ENCODE measurements around the gene CDC42SE1. TPM values are rescaled to one million over a fixed set of nuclear protein-coding genes. Genes with fewer than 3 reads are reported as not detected.
A peak's percentile ranks its signal among the peaks of the same experiment; 100 is the strongest.

The CDC42SE1 gene
- total RNA-seq, 1 experiment from 2014 or later: 76.3 TPM

DNA sequence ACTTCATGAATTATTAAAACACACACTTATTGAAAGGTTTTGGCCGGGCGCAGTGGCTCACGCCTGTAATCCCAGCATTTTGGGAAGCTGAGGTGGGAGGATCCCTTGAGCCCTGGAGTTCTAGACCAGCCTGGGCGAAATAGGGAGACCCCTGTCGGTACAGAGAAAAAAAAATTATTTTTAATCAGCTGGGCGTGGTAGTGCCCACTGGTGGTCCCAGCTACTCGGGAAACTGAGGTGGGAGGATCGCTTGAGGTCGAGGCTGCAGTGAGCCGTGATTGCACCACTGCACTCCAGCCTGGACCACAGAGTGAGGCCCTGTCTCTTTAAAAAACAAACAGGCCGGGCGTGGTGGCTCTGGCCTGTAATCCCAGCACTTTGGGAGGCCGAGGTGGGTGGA is 12.8 kb upstream of the CDC42SE1 start:
- peaks cover under 1% of the 10 kb centered on the region; the same call in 1 of the 2 replicates for H3K36me3 Mint-ChIP-seq
- no peaks in the 10 kb centered on the region for H3K9me3 Mint-ChIP-seq
- no peak for TF ChIP-seq ESRRA (CRISPR knock-in tag; IDR thresholded peaks at IDR 0.05; ENCODE audit: borderline replicate concordance)
- POLR2A ChIA-PET: interaction anchor here (0.6 to 1.6 kb wide), 4 partner anchors 10 to 76 kb away, joined by 3 to 13 read pairs (median 4); partner anchors contain the start of genes C1orf56, CDC42SE1 and MLLT11
- ATAC-seq (0 out of 2 replicates have a peak, but pooled peaks have one; percentile 3), DNase-seq (ENCODE audit: low spot score) (peak; percentile 16)
- CTCF ChIA-PET: interaction anchor here (0.5 to 3.0 kb wide), 18 partner anchors 12 to 179 kb away, joined by 3 to 39 read pairs (median 8); partner anchors contain the start of genes C1orf56, CDC42SE1, MINDY1 and MLLT11
- no peaks in the 10 kb centered on the region for H3K27me3 Mint-ChIP-seq (ENCODE audit: low read depth)
- H3K4me3 Mint-ChIP-seq: no peak overlapping the region
- peak overlapping the region; percentile 90; the same call in 1 of the 2 replicates for H3K27ac Mint-ChIP-seq
- peaks cover 10% of the 10 kb centered on the region for H3K4me1 Mint-ChIP-seq

DNA sequence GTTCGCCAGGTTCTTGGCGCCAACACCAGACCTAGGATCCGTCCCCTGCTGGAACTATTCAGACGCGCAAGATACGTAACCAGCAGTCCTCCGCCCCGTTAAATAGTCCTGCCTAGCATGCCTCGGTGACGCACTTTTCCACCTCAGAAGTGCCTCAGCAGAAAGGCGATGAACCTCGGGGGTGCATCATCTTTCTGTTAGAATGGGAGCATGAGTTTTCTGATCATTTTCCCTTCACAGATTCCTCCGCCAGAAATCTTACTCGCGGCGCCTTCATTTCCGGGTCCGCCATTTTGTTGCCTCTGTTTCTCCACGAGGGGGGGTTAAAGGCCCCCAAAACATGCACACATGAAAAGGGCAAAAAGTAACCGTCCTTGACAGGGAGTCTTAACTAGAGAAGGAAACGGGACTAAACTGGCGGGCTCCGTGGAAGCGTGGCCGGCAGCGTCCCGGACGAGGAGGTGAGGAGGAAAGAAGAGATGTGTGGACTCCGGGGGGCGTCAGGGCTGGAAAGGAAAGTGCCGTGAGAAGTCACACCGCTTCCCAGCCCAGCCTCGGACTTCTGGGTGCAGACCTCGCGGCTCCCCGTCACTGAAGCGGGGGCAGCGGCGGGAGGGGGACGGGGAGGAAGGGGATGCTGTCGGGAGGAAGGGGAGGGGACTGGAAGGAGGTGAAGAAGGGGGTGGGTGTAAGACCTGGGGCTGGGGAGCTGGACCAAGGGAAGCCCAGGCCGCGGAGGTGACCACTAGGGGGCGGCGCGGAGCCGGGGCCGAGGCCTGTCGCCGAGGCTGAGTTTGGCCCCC is 11.3 kb upstream of the CDC42SE1 start, which contains the start of gene GABPB2:
GABPB2 (plus strand) TSS at position 288 of the 803 bp plus-strand sequence. CDS start 17,429 bp downstream, outside the sequence.
- Mint-ChIP-seq H3K9me3 (no peaks in the 10 kb centered on the region), H3K27me3 (ENCODE audit: low read depth) (no peaks in the 10 kb centered on the region), H3K4me3 (peak within 1 kb of the TSS; percentile 94), H3K27ac (peak within 1 kb of the TSS; percentile 100), H3K4me1 (peaks cover 10% of the 10 kb centered on the region), H3K36me3 (peaks cover 11% of the 10 kb centered on the region)
- ChIA-PET CTCF (interaction anchor here (0.6 to 3.0 kb wide), 31 partner anchors 11 to 373 kb away, joined by 3 to 39 read pairs (median 5); partner anchors contain the start of genes ANXA9, BNIPL, C1orf56 and CDC42SE1), POLR2A (interaction anchor here (0.5 to 1.6 kb wide), 8 partner anchors 9 to 847 kb away, joined by 3 to 13 read pairs (median 5); partner anchors contain the start of genes CDC42SE1, MINDY1 and MLLT11)
- ATAC-seq (peak; percentile 90), DNase-seq (ENCODE audit: low spot score) (peak; percentile 93)
- TF ChIP-seq TP53 (CRISPR knock-in tag; IDR thresholded peaks at IDR 0.05): peak; percentile 78; the same call in 1 of the 2 replicates
- peak; percentile 38; the same call in 1 of the 2 replicates for TF ChIP-seq ETV6 (CRISPR knock-in tag; IDR thresholded peaks at IDR 0.05)
- TF ChIP-seq GABPB1 (CRISPR knock-in tag; IDR thresholded peaks at IDR 0.05): no peak
- TF ChIP-seq, protein P1, sequence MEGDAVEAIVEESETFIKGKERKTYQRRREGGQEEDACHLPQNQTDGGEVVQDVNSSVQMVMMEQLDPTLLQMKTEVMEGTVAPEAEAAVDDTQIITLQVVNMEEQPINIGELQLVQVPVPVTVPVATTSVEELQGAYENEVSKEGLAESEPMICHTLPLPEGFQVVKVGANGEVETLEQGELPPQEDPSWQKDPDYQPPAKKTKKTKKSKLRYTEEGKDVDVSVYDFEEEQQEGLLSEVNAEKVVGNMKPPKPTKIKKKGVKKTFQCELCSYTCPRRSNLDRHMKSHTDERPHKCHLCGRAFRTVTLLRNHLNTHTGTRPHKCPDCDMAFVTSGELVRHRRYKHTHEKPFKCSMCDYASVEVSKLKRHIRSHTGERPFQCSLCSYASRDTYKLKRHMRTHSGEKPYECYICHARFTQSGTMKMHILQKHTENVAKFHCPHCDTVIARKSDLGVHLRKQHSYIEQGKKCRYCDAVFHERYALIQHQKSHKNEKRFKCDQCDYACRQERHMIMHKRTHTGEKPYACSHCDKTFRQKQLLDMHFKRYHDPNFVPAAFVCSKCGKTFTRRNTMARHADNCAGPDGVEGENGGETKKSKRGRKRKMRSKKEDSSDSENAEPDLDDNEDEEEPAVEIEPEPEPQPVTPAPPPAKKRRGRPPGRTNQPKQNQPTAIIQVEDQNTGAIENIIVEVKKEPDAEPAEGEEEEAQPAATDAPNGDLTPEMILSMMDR (IDR thresholded peaks at IDR 0.05): peak; percentile 97
- TF ChIP-seq ZNF423 (CRISPR knock-in tag; IDR thresholded peaks at IDR 0.05): no peak
- TF ChIP-seq ZNF263 (CRISPR knock-in tag; IDR thresholded peaks at IDR 0.05; ENCODE audit: low read depth): peak; percentile 72; the same call in 1 of the 2 replicates
- TF ChIP-seq FOXK1 (CRISPR knock-in tag; IDR thresholded peaks at IDR 0.05): peak; percentile 19; the same call in 1 of the 2 replicates
- TF ChIP-seq, protein P2, sequence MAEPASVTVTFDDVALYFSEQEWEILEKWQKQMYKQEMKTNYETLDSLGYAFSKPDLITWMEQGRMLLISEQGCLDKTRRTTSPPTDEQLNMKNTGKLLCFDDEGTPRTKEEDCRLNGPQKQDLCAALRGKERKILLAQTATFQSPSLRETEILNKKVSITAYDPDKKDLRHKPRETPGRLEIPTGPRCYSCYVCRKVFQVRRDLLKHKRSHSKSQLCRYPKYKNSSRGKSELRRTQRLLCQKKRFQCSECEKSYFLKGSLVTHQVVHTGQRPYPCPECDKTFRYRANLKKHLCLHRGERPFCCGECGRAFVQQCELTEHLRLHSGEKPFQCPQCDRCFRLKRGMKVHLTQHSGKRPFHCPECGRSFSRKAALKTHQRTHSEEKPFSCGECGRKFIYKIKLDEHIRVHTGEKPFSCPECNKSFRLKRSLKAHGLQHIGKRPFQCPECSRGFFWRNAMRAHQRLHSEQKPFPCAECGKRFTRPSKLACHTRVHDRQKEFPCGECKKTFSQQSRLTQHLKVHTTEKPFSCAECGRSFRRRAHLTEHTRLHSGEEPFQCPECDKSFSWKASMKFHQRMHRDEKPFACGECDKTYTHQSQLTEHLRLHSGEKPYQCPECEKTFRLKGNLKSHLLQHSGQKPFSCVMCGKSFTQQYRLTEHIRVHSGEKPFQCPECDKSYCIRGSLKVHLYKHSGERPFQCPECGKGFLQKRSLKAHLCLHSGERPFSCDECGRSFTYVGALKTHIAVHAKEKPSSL (CRISPR knock-in tag; conservative IDR thresholded peaks at IDR 0.05): 0 out of 2 replicates have a peak, but pooled peaks have one; percentile 49
- 0 out of 2 replicates have a peak, but pooled peaks have one; percentile 60 for TF ChIP-seq NR3C1 (CRISPR knock-in tag; conservative IDR thresholded peaks at IDR 0.05; ENCODE audit: low read depth)
- TF ChIP-seq, protein P3, sequence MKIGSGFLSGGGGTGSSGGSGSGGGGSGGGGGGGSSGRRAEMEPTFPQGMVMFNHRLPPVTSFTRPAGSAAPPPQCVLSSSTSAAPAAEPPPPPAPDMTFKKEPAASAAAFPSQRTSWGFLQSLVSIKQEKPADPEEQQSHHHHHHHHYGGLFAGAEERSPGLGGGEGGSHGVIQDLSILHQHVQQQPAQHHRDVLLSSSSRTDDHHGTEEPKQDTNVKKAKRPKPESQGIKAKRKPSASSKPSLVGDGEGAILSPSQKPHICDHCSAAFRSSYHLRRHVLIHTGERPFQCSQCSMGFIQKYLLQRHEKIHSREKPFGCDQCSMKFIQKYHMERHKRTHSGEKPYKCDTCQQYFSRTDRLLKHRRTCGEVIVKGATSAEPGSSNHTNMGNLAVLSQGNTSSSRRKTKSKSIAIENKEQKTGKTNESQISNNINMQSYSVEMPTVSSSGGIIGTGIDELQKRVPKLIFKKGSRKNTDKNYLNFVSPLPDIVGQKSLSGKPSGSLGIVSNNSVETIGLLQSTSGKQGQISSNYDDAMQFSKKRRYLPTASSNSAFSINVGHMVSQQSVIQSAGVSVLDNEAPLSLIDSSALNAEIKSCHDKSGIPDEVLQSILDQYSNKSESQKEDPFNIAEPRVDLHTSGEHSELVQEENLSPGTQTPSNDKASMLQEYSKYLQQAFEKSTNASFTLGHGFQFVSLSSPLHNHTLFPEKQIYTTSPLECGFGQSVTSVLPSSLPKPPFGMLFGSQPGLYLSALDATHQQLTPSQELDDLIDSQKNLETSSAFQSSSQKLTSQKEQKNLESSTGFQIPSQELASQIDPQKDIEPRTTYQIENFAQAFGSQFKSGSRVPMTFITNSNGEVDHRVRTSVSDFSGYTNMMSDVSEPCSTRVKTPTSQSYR (CRISPR knock-in tag; IDR thresholded peaks at IDR 0.05): no peak
- TF ChIP-seq ZNF317 (CRISPR knock-in tag; IDR thresholded peaks at IDR 0.05; ENCODE audit: borderline replicate concordance, low read depth): no peak
- TF ChIP-seq, protein P4, sequence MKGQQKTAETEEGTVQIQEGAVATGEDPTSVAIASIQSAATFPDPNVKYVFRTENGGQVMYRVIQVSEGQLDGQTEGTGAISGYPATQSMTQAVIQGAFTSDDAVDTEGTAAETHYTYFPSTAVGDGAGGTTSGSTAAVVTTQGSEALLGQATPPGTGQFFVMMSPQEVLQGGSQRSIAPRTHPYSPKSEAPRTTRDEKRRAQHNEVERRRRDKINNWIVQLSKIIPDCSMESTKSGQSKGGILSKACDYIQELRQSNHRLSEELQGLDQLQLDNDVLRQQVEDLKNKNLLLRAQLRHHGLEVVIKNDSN (CRISPR knock-in tag; IDR thresholded peaks at IDR 0.05): no peak
- TF ChIP-seq, protein P5, sequence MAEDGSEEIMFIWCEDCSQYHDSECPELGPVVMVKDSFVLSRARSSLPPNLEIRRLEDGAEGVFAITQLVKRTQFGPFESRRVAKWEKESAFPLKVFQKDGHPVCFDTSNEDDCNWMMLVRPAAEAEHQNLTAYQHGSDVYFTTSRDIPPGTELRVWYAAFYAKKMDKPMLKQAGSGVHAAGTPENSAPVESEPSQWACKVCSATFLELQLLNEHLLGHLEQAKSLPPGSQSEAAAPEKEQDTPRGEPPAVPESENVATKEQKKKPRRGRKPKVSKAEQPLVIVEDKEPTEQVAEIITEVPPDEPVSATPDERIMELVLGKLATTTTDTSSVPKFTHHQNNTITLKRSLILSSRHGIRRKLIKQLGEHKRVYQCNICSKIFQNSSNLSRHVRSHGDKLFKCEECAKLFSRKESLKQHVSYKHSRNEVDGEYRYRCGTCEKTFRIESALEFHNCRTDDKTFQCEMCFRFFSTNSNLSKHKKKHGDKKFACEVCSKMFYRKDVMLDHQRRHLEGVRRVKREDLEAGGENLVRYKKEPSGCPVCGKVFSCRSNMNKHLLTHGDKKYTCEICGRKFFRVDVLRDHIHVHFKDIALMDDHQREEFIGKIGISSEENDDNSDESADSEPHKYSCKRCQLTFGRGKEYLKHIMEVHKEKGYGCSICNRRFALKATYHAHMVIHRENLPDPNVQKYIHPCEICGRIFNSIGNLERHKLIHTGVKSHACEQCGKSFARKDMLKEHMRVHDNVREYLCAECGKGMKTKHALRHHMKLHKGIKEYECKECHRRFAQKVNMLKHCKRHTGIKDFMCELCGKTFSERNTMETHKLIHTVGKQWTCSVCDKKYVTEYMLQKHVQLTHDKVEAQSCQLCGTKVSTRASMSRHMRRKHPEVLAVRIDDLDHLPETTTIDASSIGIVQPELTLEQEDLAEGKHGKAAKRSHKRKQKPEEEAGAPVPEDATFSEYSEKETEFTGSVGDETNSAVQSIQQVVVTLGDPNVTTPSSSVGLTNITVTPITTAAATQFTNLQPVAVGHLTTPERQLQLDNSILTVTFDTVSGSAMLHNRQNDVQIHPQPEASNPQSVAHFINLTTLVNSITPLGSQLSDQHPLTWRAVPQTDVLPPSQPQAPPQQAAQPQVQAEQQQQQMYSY (CRISPR knock-in tag; IDR thresholded peaks at IDR 0.05): peak; percentile 93
- TF ChIP-seq TEAD4 (CRISPR knock-in tag; IDR thresholded peaks at IDR 0.05): 0 out of 2 replicates have a peak, but pooled peaks have one; percentile 10
- TF ChIP-seq, protein P6, sequence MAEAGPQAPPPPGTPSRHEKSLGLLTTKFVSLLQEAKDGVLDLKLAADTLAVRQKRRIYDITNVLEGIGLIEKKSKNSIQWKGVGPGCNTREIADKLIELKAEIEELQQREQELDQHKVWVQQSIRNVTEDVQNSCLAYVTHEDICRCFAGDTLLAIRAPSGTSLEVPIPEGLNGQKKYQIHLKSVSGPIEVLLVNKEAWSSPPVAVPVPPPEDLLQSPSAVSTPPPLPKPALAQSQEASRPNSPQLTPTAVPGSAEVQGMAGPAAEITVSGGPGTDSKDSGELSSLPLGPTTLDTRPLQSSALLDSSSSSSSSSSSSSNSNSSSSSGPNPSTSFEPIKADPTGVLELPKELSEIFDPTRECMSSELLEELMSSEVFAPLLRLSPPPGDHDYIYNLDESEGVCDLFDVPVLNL (CRISPR knock-in tag; IDR thresholded peaks at IDR 0.05; ENCODE audit: borderline replicate concordance, low read depth): peak; percentile 84; the same call in 1 of the 2 replicates
- TF ChIP-seq MYBL2 (CRISPR knock-in tag; IDR thresholded peaks at IDR 0.05): peak; percentile 44; the same call in 1 of the 2 replicates
- TF ChIP-seq TEAD1 (CRISPR knock-in tag; IDR thresholded peaks at IDR 0.05): peak; percentile 67

Measured in WTC11 (cell line).